ENCODE measurements around the gene SLC48A1. TPM values are rescaled to one million over a fixed set of nuclear protein-coding genes. Genes with fewer than 3 reads are reported as not detected.

SLC48A1 gene
- total and polyA plus RNA-seq, 10 of the 15 experiments (the other 5 are each of a cell fraction or from before 2014, with no cell fraction given) = 1.1 to 4.9 (median 1.9) TPM

DNA sequence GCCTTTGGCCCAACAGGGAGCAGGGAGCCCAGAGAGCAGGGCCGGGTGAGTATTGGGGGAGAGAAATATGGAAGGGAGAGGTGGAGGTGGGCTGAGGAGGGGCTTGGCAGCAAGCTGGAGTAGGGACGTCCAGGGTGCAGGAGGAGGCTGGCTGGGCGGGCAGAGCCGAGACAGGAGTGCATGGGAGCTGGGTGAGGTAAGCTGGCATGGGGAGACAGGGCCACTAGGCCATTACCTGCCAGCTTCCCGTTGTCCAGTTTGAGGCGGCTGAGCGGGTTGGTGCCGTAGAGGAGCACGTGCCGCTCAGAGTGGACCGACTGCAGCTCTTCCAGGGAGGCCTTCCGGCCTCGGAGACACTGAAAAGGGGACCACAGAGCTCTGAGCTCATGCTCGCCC lies 18.3 kb downstream of the SLC48A1 start (continued):
- TF ChIP-seq, protein P1, sequence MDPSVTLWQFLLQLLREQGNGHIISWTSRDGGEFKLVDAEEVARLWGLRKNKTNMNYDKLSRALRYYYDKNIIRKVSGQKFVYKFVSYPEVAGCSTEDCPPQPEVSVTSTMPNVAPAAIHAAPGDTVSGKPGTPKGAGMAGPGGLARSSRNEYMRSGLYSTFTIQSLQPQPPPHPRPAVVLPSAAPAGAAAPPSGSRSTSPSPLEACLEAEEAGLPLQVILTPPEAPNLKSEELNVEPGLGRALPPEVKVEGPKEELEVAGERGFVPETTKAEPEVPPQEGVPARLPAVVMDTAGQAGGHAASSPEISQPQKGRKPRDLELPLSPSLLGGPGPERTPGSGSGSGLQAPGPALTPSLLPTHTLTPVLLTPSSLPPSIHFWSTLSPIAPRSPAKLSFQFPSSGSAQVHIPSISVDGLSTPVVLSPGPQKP (IDR thresholded peaks at IDR 0.05; ENCODE audit: low read depth, low read length) = no peak
- TF ChIP-seq, protein P2, sequence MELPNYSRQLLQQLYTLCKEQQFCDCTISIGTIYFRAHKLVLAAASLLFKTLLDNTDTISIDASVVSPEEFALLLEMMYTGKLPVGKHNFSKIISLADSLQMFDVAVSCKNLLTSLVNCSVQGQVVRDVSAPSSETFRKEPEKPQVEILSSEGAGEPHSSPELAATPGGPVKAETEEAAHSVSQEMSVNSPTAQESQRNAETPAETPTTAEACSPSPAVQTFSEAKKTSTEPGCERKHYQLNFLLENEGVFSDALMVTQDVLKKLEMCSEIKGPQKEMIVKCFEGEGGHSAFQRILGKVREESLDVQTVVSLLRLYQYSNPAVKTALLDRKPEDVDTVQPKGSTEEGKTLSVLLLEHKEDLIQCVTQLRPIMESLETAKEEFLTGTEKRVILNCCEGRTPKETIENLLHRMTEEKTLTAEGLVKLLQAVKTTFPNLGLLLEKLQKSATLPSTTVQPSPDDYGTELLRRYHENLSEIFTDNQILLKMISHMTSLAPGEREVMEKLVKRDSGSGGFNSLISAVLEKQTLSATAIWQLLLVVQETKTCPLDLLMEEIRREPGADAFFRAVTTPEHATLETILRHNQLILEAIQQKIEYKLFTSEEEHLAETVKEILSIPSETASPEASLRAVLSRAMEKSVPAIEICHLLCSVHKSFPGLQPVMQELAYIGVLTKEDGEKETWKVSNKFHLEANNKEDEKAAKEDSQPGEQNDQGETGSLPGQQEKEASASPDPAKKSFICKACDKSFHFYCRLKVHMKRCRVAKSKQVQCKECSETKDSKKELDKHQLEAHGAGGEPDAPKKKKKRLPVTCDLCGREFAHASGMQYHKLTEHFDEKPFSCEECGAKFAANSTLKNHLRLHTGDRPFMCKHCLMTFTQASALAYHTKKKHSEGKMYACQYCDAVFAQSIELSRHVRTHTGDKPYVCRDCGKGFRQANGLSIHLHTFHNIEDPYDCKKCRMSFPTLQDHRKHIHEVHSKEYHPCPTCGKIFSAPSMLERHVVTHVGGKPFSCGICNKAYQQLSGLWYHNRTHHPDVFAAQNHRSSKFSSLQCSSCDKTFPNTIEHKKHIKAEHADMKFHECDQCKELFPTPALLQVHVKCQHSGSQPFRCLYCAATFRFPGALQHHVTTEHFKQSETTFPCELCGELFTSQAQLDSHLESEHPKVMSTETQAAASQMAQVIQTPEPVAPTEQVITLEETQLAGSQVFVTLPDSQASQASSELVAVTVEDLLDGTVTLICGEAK (IDR thresholded peaks at IDR 0.05; ENCODE audit: borderline replicate concordance) = no peak
- TF ChIP-seq STAT1 (conservative IDR thresholded peaks at IDR 0.05) (no peak), BHLHE40 (IDR thresholded peaks at IDR 0.05; ENCODE audit: borderline replicate concordance in 1 of 2, low read depth in 2 of 2, low read length in 1 of 2) (no peak), PAX5 (IDR thresholded peaks at IDR 0.05; ENCODE audit: borderline replicate concordance, low read depth, low read length) (no peak), STAT3 (IDR thresholded peaks at IDR 0.05; ENCODE audit: low read depth, low read length) (no peak), SP1 (IDR thresholded peaks at IDR 0.05; ENCODE audit: low read depth, low read length) (no peak), RELA (IDR thresholded peaks at IDR 0.05; ENCODE audit: borderline replicate concordance, partially characterized antibody) (no peak)
- TF ChIP-seq, protein P3, sequence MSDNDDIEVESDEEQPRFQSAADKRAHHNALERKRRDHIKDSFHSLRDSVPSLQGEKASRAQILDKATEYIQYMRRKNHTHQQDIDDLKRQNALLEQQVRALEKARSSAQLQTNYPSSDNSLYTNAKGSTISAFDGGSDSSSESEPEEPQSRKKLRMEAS (IDR thresholded peaks at IDR 0.05; ENCODE audit: low read depth, low read length) = no peak
